ENCODE results near the gene ABCC11.
A peak's percentile ranks its signal among the peaks of the same experiment; 100 is the strongest.

The ABCC11 gene

DNA sequence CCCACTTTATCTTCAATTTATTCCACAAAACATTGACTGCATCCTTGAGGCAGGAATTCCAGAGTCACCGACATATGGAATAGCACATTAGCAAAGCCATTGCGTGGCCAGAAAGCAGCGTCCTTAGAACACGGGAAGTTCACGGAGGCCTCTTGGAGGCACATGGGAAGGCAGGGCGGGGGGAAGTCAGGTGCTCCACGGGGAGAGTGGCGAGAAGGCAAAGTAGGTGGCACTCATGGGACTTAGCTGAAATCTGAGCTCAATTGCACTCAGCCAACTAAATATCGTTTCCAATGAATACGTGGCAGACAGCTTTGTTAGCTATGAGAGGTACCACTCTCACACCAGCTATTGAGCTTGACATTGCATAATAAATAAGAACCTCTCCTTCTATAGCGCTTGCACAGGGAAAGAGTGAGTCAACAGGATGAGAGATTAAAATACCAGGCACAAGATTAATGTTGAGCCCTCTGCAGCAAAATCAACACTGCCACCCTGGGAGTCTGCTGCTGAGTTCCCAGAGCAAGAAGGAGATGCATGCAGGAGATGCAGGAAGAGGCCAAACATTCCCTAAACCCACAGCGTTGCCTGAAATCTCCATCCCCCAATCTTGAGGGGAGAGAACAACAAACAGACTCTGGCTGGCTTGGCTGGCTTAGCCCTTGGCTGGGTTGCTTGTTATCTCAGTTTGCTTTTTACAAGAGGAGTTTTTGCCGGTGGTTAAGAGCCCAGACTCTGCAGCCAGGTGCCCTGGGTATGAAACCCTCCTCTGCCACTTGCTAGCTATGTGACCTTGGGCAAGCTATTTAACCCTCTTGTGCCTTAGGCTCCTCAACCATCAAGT is 120.3 kb downstream of the ABCC11 start:
- peak; percentile 99 for DNase-seq

DNA sequence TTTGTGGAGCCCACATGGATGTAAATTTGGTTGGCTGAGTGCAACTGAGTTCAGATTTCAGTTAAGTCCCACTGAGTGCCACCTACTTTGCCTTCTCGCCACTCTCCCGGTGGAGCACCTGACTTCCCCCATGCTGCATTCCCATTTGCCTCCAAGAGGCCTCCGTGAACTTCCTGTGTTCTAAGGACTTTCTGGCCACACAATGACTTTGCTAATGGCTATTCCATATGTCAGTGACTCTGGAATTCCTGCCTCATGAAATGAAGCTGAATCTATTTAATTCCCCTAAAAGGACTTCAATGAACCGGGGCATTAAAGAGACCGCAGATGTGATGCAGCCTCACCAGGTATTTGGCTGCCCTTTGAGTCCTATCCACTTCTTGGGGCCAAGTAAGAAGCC is 121.5 kb downstream of the ABCC11 start:
- DNase-seq = peak; percentile 7

DNA sequence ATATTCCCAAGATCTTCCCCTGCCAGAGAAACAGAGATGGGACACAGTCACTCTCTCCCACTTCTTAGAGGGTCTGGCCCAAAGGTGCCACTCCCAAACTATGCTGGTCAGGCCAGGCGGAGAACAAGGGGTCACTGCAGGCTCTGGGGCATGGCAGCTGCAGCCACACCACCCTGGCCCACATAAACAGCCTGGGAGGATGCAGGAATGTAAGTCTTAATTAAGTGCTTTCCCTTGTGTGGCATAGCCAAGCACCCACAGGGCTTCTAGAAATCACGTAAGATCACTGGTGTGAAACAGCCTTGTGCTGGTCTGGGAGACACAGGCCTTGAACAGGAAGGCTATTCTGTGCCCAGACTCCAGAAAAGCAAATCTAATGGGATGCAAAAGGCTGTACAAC is 123.1 kb downstream of the ABCC11 start:
- DNase-seq = no peak

DNA sequence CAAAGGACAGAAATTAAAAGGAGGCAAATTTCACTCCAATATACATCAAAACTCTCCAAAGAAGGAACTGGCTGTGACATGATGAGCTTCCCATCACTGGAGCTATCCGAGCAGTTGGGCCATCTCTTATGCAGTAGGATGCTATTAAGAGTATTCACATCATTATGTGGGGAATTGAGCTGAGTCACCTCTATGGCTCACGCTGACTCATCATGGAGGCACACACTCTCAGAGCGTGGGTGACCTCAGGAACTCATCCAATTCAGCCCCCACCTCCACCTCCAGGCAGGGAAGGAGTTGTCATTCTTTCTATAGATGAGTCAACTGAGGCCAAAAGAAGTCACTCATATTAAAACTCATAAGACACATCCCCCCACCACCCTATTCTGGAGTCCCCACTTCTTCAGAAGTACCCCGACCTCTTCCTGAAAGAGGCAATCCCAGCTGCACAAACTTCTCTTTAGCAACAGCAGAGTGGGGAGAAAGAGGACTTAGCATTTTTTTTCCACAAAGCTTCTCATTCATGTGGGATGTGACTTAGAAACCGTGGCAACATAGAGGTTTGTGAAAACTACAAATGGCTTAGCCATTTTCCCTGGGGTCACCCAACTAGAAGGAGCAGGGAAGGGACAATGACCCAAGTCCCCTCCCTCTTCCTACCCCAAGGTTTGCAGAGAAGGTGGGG is 124.1 kb downstream of the ABCC11 start:
- peak; percentile 98 for DNase-seq

DNA sequence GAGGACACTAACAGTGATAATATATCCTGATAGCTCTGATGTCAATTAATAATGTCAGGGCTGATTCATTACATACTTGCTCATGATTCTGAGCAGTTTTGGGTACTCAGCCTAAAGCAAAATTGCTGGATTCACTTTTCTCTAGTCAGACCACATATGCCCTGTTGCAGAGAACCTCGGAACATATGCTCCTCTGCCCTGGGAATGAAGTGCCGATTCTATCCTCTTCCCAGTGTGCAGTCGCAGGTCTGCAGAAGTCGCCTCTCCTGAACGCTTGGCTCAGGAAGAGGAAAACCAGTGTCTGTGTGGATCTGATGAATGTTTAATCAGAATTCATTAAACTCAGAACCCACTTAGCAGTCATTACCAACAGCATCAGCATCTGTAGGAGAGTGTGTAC is 126.1 kb downstream of the ABCC11 start:
- no peak for DNase-seq

DNA sequence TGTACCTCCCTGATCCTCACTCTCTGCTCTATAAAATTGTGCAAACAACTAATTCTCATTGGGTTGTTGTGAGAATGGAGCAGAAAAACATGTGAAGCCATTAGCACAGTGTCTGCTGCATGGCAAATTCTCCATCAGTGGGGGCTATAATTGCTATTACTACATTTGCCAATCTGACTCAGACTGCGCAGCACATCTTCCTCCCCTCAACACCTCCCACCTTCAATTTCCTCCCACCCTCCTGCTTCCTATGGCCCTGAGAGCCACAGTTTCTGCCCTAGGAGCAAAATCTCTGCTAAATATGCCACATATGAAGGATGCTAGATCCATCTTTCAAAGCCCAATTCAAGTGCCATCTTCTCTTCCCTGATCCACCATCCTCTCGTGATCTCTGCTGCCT is 128.5 kb downstream of the ABCC11 start:
- no peak for DNase-seq

DNA sequence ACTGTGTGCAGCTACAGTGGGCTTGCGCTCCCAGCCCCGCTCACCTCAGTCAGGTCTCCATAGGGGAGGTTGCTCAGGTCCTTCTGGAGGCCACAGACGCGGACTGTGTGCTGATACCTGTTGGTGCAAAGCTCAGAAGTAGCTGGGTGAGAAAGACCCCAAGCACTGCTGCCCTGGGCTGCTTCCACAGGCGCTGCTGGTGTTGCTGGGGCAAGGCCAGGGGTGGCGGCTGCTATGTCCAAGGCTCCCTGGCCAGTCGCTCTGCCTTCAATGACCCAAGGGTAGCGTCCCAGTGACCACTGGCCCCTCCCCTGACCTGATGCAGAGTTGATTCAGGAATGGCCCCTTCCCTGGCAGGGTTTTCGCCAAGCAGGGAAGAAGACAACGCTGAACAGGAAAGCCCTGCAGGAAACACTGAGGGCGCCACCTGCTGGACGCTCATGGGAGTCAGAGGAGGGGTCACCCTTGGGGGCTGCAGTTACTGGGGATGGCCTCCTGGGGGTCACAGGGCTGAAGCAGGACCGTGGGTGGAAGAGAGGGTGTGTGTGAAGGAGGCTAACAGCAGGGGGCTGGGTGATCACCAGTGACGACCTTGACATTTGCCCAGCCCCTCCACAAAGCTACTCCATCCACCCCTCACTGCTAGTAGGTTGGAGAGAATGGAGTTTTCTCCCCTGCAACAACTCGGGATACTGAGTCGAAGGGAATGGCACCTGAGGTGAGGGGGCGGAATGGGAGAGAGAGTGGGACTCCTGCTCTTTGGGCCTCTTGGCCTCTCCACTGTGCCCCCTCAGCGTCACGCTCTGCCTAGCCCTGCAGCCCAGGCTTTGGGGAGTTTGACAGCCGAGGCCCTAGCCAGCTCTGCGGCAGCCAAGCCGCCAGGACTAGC is 129.9 kb downstream of the ABCC11 start:
- DNase-seq = peak; percentile 30
